Trophoblast cell (in vitro differentiated cells and primary cell): ENCODE results near the gene RNF130.
A peak's percentile ranks its signal among the peaks of the same experiment; 100 is the strongest.

Source experiments
- DNase-seq, 2 donors: peaks; one replicate each; pipeline ENCODE4 v3.0.0-alpha.2; 2016
- H2AFZ ChIP-seq: 2 replicates; pipeline ENCODE4 v1.6.1; 2013; ENCODE audit warnings: low read length, moderate library complexity, mild to moderate bottlenecking; ENCODE audit not compliant: insufficient read depth, poor library complexity
- H2AK5ac ChIP-seq: 2 replicates; pipeline ENCODE4 v1.6.1; 2013; ENCODE audit warnings: mild to moderate bottlenecking, low read length
- H2BK120ac ChIP-seq: 2 replicates; pipeline ENCODE4 v1.6.1; 2013; ENCODE audit warnings: low read length, mild to moderate bottlenecking, moderate library complexity; ENCODE audit not compliant: insufficient read depth, poor library complexity
- H2BK12ac ChIP-seq: 2 replicates; pipeline ENCODE4 v1.6.1; 2013; ENCODE audit warnings: mild to moderate bottlenecking, low read length, moderate library complexity
- H2BK5ac ChIP-seq: 2 replicates; pipeline ENCODE4 v1.6.1; 2013; ENCODE audit warnings: low read length, low read depth, moderate library complexity, mild to moderate bottlenecking; ENCODE audit not compliant: poor library complexity
- H3K14ac ChIP-seq: 2 replicates; pipeline ENCODE4 v1.6.1; 2013; ENCODE audit warnings: mild to moderate bottlenecking, low read length
- H3K18ac ChIP-seq: 2 replicates; pipeline ENCODE4 v1.6.1; 2013; ENCODE audit warnings: mild to moderate bottlenecking, low read length
- H3K23ac ChIP-seq: 2 replicates; pipeline ENCODE4 v1.6.1; 2013; ENCODE audit warnings: low read length
- H3K27ac ChIP-seq: 2 replicates; pipeline ENCODE4 v1.5.1; 2013; ENCODE audit warnings: low read depth, mild to moderate bottlenecking, inconsistent platforms, low read length, moderate library complexity
- H3K27me3 ChIP-seq: 2 replicates; pipeline ENCODE4 v1.6.1; 2013; ENCODE audit warnings: inconsistent platforms, mild to moderate bottlenecking, low read length, moderate library complexity; ENCODE audit not compliant: insufficient read depth
- H3K36me3 ChIP-seq, 2 experiments: 1 replicate in 1 of 2; 2 replicates in 1 of 2; pipeline ENCODE4 v1.6.1; 2013; ENCODE audit warnings: low read length in 2 of 2, mild to moderate bottlenecking in 2 of 2, moderate library complexity in 1 of 2; ENCODE audit not compliant: insufficient read depth in 2 of 2, control insufficient read depth in 1 of 2
- H3K4ac ChIP-seq: 2 replicates; pipeline ENCODE4 v1.6.1; 2013; ENCODE audit warnings: low read depth, mild to moderate bottlenecking, low read length, moderate library complexity
- H3K4me1 ChIP-seq, 2 experiments: 1 replicate in 1 of 2; 2 replicates in 1 of 2; pipeline ENCODE4 v1.6.1; 2013; ENCODE audit warnings: low read length in 2 of 2, mild to moderate bottlenecking in 2 of 2, moderate library complexity in 1 of 2; ENCODE audit not compliant: insufficient read depth in 2 of 2, control insufficient read depth in 1 of 2
- H3K4me2 ChIP-seq: 2 replicates; pipeline ENCODE4 v1.6.1; 2013; ENCODE audit warnings: inconsistent platforms, mild to moderate bottlenecking, low read length, moderate library complexity
- H3K4me3 ChIP-seq: 2 replicates; pipeline ENCODE4 v1.5.1; 2013; ENCODE audit warnings: mild to moderate bottlenecking, low read depth, low read length, inconsistent platforms
- H3K79me1 ChIP-seq: one replicate; pipeline ENCODE4 v1.6.1; 2013; ENCODE audit warnings: low read length
- H3K79me2 ChIP-seq: 2 replicates; pipeline ENCODE4 v1.6.1; 2013; ENCODE audit warnings: low read length, mild to moderate bottlenecking; ENCODE audit not compliant: control insufficient read depth, insufficient read depth, poor library complexity
- H3K9ac ChIP-seq: 2 replicates; pipeline ENCODE4 v1.6.1; 2013; ENCODE audit warnings: mild to moderate bottlenecking, low read length
- H3K9me3 ChIP-seq: 2 replicates; pipeline ENCODE4 v1.6.1; 2013; ENCODE audit warnings: low read depth, mild to moderate bottlenecking, control low read depth, inconsistent platforms, low read length; ENCODE audit not compliant: insufficient read depth
- H4K12ac ChIP-seq: 2 replicates; pipeline ENCODE4 v1.6.1; 2013; ENCODE audit warnings: low read depth, mild to moderate bottlenecking, low read length, moderate library complexity
- H4K8ac ChIP-seq: 2 replicates; pipeline ENCODE4 v1.6.1; 2013; ENCODE audit warnings: low read depth, mild to moderate bottlenecking, low read length, moderate library complexity
- H4K91ac ChIP-seq: one replicate; pipeline ENCODE4 v1.6.1; 2013; ENCODE audit warnings: low read depth, mild to moderate bottlenecking, low read length, moderate library complexity
- WGBS: extraction: QIAGEN DNeasy Blood & Tissue Kit; methylation state at CpG from one replicate; pipeline ENCODE4 v1.1.7; 2013; ENCODE audit warnings: missing lambda C conversion rate; ENCODE audit not compliant: insufficient read length, insufficient coverage; ENCODE audit errors: extremely low coverage; 5-methylcytosine and 5-hydroxymethylcytosine counted together

Gene RNF130

GRCh38 chr5:179980767-179981166, 90.8 kb downstream of the RNF130 start:
- H3K4ac ChIP-seq = no peak overlapping the region
- no peak overlapping the region for H2BK120ac ChIP-seq
- no peaks in the 10 kb centered on the region for H3K4me1 ChIP-seq
- H2BK12ac ChIP-seq = no peak overlapping the region
- H3K9me3 ChIP-seq = no peaks in the 10 kb centered on the region
- H3K79me2 ChIP-seq = no peaks in the 10 kb centered on the region
- H3K36me3 ChIP-seq = peaks cover 2 to 7% of the 10 kb centered on the region in 2 experiments
- no peak overlapping the region for H3K27ac ChIP-seq
- DNase-seq = no peak
- H3K79me1 ChIP-seq = no peaks in the 10 kb centered on the region
- H3K18ac ChIP-seq = no peak overlapping the region
- no peaks in the 10 kb centered on the region for H3K27me3 ChIP-seq
- no peak overlapping the region for H3K14ac ChIP-seq
- H3K9ac ChIP-seq = no peak overlapping the region
- no peak overlapping the region for H2BK5ac ChIP-seq
- H3K4me2 ChIP-seq = no peak overlapping the region
- no peak overlapping the region for H2AFZ ChIP-seq
- H4K12ac ChIP-seq = no peak overlapping the region
- no peak overlapping the region for H2AK5ac ChIP-seq
- H4K91ac ChIP-seq = no peak overlapping the region
- WGBS = 100% methylated on average over 2 of the region's 7 CpGs
- no peak overlapping the region for H3K23ac ChIP-seq
- H3K4me3 ChIP-seq = peak overlapping the region; percentile 37
- no peak overlapping the region for H4K8ac ChIP-seq

- no peak for DNase-seq
- Histone ChIP-seq H3K27ac (no peak overlapping the region), H4K8ac (no peak overlapping the region), H3K36me3 (peaks cover 11 to 20% of the 10 kb centered on the region in 2 experiments), H3K4me1 (no peaks in the 10 kb centered on the region), H3K14ac (no peak overlapping the region), H2BK12ac (no peak overlapping the region), H3K79me1 (no peaks in the 10 kb centered on the region), H3K27me3 (no peaks in the 10 kb centered on the region), H3K9me3 (no peaks in the 10 kb centered on the region), H2AK5ac (no peak overlapping the region), H4K91ac (no peak overlapping the region), H2AFZ (no peak overlapping the region), H3K79me2 (no peaks in the 10 kb centered on the region), H4K12ac (no peak overlapping the region), H3K9ac (no peak overlapping the region), H3K4me3 (no peak overlapping the region), H3K4me2 (no peak overlapping the region), H2BK120ac (no peak overlapping the region), H3K23ac (no peak overlapping the region), H3K4ac (no peak overlapping the region), H3K18ac (no peak overlapping the region), H2BK5ac (no peak overlapping the region)
- no CpG with 5 or more reads among the region's 4 CpGs for WGBS
Measured at GRCh38 chr5:179978792-179979191, 92.8 kb downstream of the RNF130 start.

GRCh38 chr5:179975713-179976134, 95.8 kb downstream of the RNF130 start:
- Histone ChIP-seq H3K36me3 (peaks cover 11 to 20% of the 10 kb centered on the region in 2 experiments), H3K14ac (no peak overlapping the region), H4K8ac (no peak overlapping the region), H2BK120ac (no peak overlapping the region), H2AK5ac (no peak overlapping the region), H3K4me1 (no peaks in the 10 kb centered on the region), H3K79me1 (no peaks in the 10 kb centered on the region), H3K4me3 (no peak overlapping the region), H3K9ac (no peak overlapping the region), H3K79me2 (no peaks in the 10 kb centered on the region), H3K9me3 (no peaks in the 10 kb centered on the region), H4K91ac (no peak overlapping the region), H2BK12ac (no peak overlapping the region), H3K18ac (no peak overlapping the region), H3K4ac (no peak overlapping the region), H3K27ac (no peak overlapping the region), H3K27me3 (no peaks in the 10 kb centered on the region), H2BK5ac (no peak overlapping the region), H2AFZ (no peak overlapping the region), H4K12ac (no peak overlapping the region), H3K23ac (no peak overlapping the region), H3K4me2 (no peak overlapping the region)
- no peak for DNase-seq
- WGBS = no CpG with 5 or more reads among the region's 13 CpGs

GRCh38 chr5:179974946-179975712, 96.4 kb downstream of the RNF130 start:
- Histone ChIP-seq H3K27me3 (no peaks in the 10 kb centered on the region), H2AFZ (no peak overlapping the region), H2BK5ac (no peak overlapping the region), H3K18ac (no peak overlapping the region), H3K14ac (no peak overlapping the region), H4K8ac (no peak overlapping the region), H4K12ac (no peak overlapping the region), H3K4me1 (no peaks in the 10 kb centered on the region), H2BK120ac (no peak overlapping the region), H3K79me1 (no peaks in the 10 kb centered on the region), H3K4me2 (no peak overlapping the region), H4K91ac (no peak overlapping the region), H3K23ac (no peak overlapping the region), H3K27ac (no peak overlapping the region), H3K36me3 (peaks cover 11 to 20% of the 10 kb centered on the region in 2 experiments), H3K4me3 (no peak overlapping the region), H3K9ac (no peak overlapping the region), H3K9me3 (no peaks in the 10 kb centered on the region), H3K4ac (no peak overlapping the region), H3K79me2 (no peaks in the 10 kb centered on the region), H2BK12ac (no peak overlapping the region), H2AK5ac (no peak overlapping the region)
- DNase-seq = peak in 1 of 2 donors; percentile 21
- WGBS = no CpG with 5 or more reads among the region's 25 CpGs
